Fibroblast of lung (primary cell): ENCODE measurements around the gene VPS50. TPM values are rescaled to one million over a fixed set of nuclear protein-coding genes. Genes with fewer than 3 reads are reported as not detected.

Experiments used
- DNase-seq, 2 donors: peaks; one replicate each; pipeline versions ENCODE4 v3.0.0 to v3.0.0-alpha.2; 2010; ENCODE audit warnings: low read depth in 2 of 2
- H2AFZ ChIP-seq: 2 replicates; pipeline ENCODE4 v1.5.1; 2012; ENCODE audit warnings: low read length, control low read depth, inconsistent platforms
- H3K27ac ChIP-seq: 2 replicates; pipeline ENCODE4 v1.5.1; 2011; ENCODE audit warnings: low read length, control low read depth; ENCODE audit not compliant: insufficient read depth
- H3K27me3 ChIP-seq: 2 replicates; pipeline ENCODE4 v1.5.1; 2011; ENCODE audit warnings: mild to moderate bottlenecking, low read length; ENCODE audit not compliant: control insufficient read depth, insufficient read depth
- H3K36me3 ChIP-seq: 2 replicates; pipeline ENCODE4 v1.5.1; 2011; ENCODE audit warnings: low read length; ENCODE audit not compliant: control insufficient read depth, insufficient read depth
- H3K4me1 ChIP-seq: 2 replicates; pipeline ENCODE4 v1.5.1; 2011; ENCODE audit warnings: low read length; ENCODE audit not compliant: control insufficient read depth, insufficient read depth; ENCODE audit errors: extremely low read depth
- H3K4me2 ChIP-seq: 2 replicates; pipeline ENCODE4 v1.5.1; 2011; ENCODE audit warnings: low read length, control low read depth; ENCODE audit not compliant: insufficient read depth; ENCODE audit errors: extremely low read depth
- H3K4me3 ChIP-seq, 4 experiments: fragments of 200-600 bp in 1 of 4; sonication (generic) in 1 of 4; replicated peaks in 1 of 4; 2 replicates each; pipeline ENCODE4 v1.5.1; 2011 to 2016; ENCODE audit warnings: low read length in 4 of 4, low read depth in 3 of 4, mild to moderate bottlenecking in 3 of 4, control low read depth in 2 of 4, inconsistent platforms in 1 of 4, mixed read lengths in 1 of 4; ENCODE audit not compliant: insufficient read depth in 1 of 4; ENCODE audit errors: control extremely low read depth in 1 of 4
- H3K79me2 ChIP-seq: 2 replicates; pipeline ENCODE4 v1.5.1; 2012; ENCODE audit warnings: mild to moderate bottlenecking, low read length, inconsistent platforms; ENCODE audit not compliant: control insufficient read depth, insufficient read depth
- H3K9ac ChIP-seq: 2 replicates; pipeline ENCODE4 v1.5.1; 2011; ENCODE audit warnings: mild to moderate bottlenecking, low read length, control low read depth; ENCODE audit not compliant: insufficient read depth
- H3K9me3 ChIP-seq: 2 replicates; pipeline ENCODE4 v1.5.1; 2012; ENCODE audit warnings: low read depth, low read length; ENCODE audit not compliant: control insufficient read depth, insufficient read depth
- H4K20me1 ChIP-seq: 2 replicates; pipeline ENCODE4 v1.5.1; 2011; ENCODE audit warnings: low read length; ENCODE audit not compliant: control insufficient read depth, insufficient read depth; ENCODE audit errors: extremely low read depth
- EZH2 ChIP-seq: IDR thresholded peaks from 2 replicates; pipeline ENCODE4 v1.5.1; 2012; ENCODE audit warnings: low read length, control low read depth, mild to moderate bottlenecking; ENCODE audit errors: missing control alignments
- polyA plus RNA-seq, 2 donors: library from polyadenylated mRNA; depleted of rRNA in 1 of 2; stranded (reverse) in 1 of 2; unstranded in 1 of 2; fragments of >200 nt; gene quantifications; 2 replicates each; pipeline ENCODE4 v1.2.1, GENCODE V29; 2011 to 2012; ENCODE audit warnings: missing spikeins in 1 of 2
- total RNA-seq: library from RNA; depleted of rRNA; stranded (reverse); fragments of >200 nt; gene quantifications from 2 replicates; pipeline ENCODE4 v1.2.1, GENCODE V29; 2014
- TF ChIP-seq, protein P1 (sequence below), 2 donors: IDR thresholded peaks in 1 of 2; conservative IDR thresholded peaks in 1 of 2; 1 replicate in 1 of 2; 2 replicates in 1 of 2; pipeline ENCODE4 v1.5.1; 2011 to 2012; ENCODE audit warnings: low read length in 2 of 2, control low read depth in 1 of 2, inconsistent platforms in 1 of 2, low read depth in 1 of 2, mild to moderate bottlenecking in 1 of 2

The VPS50 gene
- total and polyA plus RNA-seq, 2 donors (not counting 1 experiment from before 2014, with no cell fraction given) = 16.1 to 46.4 TPM

- TF ChIP-seq, protein P1, sequence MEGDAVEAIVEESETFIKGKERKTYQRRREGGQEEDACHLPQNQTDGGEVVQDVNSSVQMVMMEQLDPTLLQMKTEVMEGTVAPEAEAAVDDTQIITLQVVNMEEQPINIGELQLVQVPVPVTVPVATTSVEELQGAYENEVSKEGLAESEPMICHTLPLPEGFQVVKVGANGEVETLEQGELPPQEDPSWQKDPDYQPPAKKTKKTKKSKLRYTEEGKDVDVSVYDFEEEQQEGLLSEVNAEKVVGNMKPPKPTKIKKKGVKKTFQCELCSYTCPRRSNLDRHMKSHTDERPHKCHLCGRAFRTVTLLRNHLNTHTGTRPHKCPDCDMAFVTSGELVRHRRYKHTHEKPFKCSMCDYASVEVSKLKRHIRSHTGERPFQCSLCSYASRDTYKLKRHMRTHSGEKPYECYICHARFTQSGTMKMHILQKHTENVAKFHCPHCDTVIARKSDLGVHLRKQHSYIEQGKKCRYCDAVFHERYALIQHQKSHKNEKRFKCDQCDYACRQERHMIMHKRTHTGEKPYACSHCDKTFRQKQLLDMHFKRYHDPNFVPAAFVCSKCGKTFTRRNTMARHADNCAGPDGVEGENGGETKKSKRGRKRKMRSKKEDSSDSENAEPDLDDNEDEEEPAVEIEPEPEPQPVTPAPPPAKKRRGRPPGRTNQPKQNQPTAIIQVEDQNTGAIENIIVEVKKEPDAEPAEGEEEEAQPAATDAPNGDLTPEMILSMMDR (conservative IDR thresholded peaks at IDR 0.05 in 1 of 2, IDR thresholded peaks at IDR 0.05 in 1 of 2; ENCODE audit: low read depth in 1 of 2, low read length in 2 of 2) = no peak
- TF ChIP-seq EZH2 = no peak
- DNase-seq = no peak
- H3K36me3 ChIP-seq = no peaks in the 10 kb centered on the region
Measured at GRCh38 chr7:93378131-93378760, 146.1 kb downstream of the VPS50 start.

GRCh38 chr7:93382362-93382761 is 150.2 kb downstream of the VPS50 start:
- Histone ChIP-seq H3K4me2 (no peak overlapping the region), H3K9me3 (no peaks in the 10 kb centered on the region), H3K4me3 (no peak overlapping the region), H3K27me3 (peaks cover 2% of the 10 kb centered on the region), H3K9ac (no peak overlapping the region), H2AFZ (no peak overlapping the region), H4K20me1 (no peaks in the 10 kb centered on the region), H3K79me2 (no peaks in the 10 kb centered on the region), H3K4me1 (no peaks in the 10 kb centered on the region), H3K27ac (no peak overlapping the region), H3K36me3 (no peaks in the 10 kb centered on the region)
- TF ChIP-seq, protein P1 (conservative IDR thresholded peaks at IDR 0.05 in 1 of 2, IDR thresholded peaks at IDR 0.05 in 1 of 2; ENCODE audit: low read depth in 1 of 2, low read length in 2 of 2) = no peak
- no peak for TF ChIP-seq EZH2
- DNase-seq = no peak

More at GRCh38 chr7:93378131-93378760, 146.1 kb downstream of the VPS50 start:
- Histone ChIP-seq H3K9me3 (no peaks in the 10 kb centered on the region), H3K4me1 (no peaks in the 10 kb centered on the region), H3K79me2 (no peaks in the 10 kb centered on the region), H3K4me3 (no peak overlapping the region), H3K27me3 (peaks cover 2% of the 10 kb centered on the region), H3K4me2 (no peak overlapping the region), H2AFZ (no peak overlapping the region), H3K9ac (no peak overlapping the region), H3K27ac (no peak overlapping the region), H4K20me1 (no peaks in the 10 kb centered on the region)

DNA sequence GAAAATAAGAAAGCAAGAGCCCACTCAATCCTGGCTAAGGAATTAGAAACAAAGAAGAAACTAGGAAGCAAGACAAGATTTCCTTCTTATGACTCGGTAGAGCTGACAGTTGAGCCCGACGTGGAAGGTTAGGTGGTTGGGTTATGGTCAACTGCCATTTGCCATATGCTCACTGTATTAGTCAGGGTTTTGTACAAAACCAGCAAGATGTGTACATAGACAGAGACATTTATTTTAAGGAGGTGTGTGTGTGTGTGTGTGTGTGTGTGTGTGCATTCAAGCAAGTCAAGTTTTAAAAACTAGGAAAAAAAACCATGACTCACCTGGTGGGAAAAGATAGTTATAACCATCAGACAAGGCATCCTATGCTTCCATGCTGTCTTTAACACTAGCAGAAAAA is 158.5 kb downstream of the VPS50 start:
- H4K20me1 ChIP-seq = no peaks in the 10 kb centered on the region
- H2AFZ ChIP-seq = no peak overlapping the region
- no peaks in the 10 kb centered on the region for H3K4me1 ChIP-seq
- no peak for DNase-seq
- no peaks in the 10 kb centered on the region for H3K79me2 ChIP-seq
- no peak overlapping the region for H3K9ac ChIP-seq
- no peak overlapping the region for H3K4me3 ChIP-seq
- H3K4me2 ChIP-seq = no peak overlapping the region
- H3K9me3 ChIP-seq = no peaks in the 10 kb centered on the region
- H3K36me3 ChIP-seq = no peaks in the 10 kb centered on the region
- H3K27me3 ChIP-seq = peaks cover 6% of the 10 kb centered on the region
- H3K27ac ChIP-seq = no peak overlapping the region
- TF ChIP-seq, protein P1 (conservative IDR thresholded peaks at IDR 0.05 in 1 of 2, IDR thresholded peaks at IDR 0.05 in 1 of 2; ENCODE audit: low read depth in 1 of 2, low read length in 2 of 2) = no peak
- TF ChIP-seq EZH2 = no peak
